GM19043 (cell line): ENCODE measurements around the gene NAXD.
A peak's percentile ranks its signal among the peaks of the same experiment; 100 is the strongest.
"Not testable (repeated sequence)": the region's sequence is repeated elsewhere in the genome, so short reads cannot be mapped to it uniquely, and the experiment has no call there.

ENCODE experiments used
- ATAC-seq: cut with Tn5 transposase; IDR thresholded peaks from one replicate; pipeline ENCODE4 v1.9.1; 2021; ENCODE audit warnings: low read depth; ENCODE audit not compliant: unreplicated experiment

Gene NAXD

DNA sequence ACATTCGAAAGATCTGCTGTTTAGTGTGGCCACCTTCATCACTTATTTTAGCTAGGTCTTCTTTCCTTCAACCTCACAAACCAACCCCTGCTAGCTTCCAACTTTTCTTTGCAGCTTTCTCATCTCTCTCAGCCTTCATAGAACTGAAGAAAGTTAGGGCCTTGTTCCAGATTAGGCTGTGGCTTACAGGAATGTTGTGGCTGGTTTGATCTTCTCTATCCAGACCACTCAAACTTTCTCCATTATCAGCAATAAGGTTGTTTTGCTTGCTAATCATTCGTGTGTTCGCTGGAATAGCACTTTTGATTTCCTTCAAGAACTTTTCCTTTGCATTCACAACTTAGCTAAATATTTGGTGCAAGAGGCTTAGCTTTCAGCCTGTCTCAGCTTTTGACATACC, 45.9 kb downstream of the NAXD start:
- ATAC-seq: no peak

- ATAC-seq: no peak
Observed at GRCh38 chr13:110662091-110662490, 46.7 kb downstream of the NAXD start.

DNA sequence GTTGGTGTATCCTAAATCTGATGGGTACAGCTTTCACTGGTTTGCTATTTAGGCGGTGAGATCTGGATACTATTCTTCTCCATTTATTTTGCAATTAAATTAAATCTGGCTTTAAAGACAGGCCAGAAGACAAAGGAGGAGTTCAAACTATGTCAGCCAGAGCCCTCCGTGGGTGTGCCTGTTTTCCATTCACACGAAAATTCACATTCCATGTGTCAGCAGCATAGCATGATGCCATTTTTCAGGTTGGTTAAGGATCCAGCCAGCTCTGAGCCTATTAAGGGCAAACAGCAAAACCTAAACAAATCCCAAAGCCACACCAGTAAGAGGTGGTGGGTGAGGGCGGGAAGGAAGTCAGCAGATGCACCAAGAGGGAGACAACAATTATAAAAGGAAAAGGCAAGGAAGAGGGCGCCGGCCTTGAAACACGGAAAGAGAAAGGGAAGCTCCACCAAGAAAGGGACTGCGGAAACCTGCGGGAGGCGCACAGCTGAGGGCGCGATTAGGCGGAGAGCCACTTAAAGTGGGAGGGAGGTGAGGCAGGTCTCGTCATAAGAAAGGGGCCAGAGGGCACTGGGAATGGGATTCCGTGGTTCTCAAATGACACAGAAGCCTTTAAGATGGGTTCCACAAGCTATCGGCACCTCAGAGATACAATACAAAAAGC, 47.6 kb downstream of the NAXD start:
- no peak for ATAC-seq

DNA sequence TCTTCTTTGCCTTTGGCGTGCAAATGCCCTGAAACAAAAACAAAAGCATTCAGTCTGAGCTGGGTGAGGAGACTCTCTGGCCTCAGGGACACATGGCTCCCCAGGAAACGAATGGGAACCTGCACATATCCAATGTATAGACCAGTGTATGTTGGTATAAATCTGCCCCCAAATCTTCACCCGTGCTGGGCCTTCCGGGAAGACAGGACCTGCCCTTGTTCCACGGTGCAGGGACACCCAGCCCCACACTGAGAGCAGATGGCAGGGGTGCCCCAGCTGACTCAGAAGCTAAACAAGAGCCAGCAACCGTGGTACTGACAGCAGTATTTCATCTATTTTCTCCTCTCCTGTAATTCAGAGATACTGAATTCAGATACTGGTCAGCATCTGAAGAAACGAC, 48.1 kb downstream of the NAXD start:
- ATAC-seq: no peak

GRCh38 chr13:110664041-110664440, 48.7 kb downstream of the NAXD start:
- ATAC-seq: no peak

- no peak for ATAC-seq
Observed at GRCh38 chr13:110664673-110665072, 49.3 kb downstream of the NAXD start.

DNA sequence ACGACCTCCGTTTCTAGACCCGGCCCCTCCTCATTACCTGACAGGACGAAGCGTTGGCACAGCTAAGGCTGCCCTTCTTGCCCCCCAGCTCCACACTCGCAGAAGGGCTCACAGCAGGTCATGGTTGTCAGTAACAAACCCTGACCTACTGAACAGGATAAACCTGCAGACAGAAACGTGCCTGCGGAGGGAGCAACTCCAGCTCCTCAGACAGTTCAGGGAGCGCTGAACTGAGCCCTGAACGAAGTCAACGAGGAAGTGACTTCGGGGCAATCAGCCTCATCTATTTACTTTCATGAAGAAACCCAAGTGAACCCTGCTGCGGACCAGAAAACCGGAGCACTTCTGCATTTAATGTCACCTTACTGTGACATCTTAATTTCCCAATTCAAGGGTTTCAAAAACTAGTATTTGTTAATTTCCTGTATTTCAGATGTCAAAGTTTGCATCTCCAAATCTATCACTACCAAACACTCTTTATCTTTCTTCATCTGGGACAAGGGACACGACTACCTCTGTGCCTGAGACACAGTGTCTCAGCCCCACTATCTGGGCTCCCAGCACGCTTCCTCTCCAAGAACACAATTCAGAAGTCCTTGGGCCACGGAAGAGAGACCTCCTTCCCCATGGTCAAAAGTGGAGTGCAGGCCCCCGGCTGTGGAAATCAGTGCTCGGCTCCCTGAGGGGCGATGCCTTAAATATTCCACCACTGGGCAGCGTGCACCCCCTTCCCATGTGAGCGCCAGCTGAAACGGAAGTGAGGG, 50.3 kb downstream of the NAXD start:
- ATAC-seq: no peak

- ATAC-seq: no peak
Observed at GRCh38 chr13:110666255-110666533, 50.8 kb downstream of the NAXD start.

DNA sequence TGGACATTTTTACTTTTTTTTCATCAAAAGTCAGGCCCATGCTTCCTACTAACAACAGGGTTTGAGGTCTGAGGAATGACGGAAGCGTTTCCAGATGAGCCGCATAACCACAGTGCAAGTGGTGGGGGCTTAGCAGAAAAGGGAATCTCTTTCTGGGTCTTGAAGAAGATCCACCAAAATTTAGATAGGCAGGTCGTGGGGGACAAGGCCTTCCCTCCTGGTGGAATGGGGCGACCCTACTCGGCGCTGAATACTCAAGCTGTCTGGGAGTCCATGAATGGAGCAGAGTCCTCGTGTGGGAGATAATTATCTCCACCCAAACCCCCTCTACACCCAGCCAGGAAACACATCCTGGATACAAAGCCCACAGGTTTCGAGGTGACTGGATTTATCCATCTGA, 53.7 kb downstream of the NAXD start:
- no peak for ATAC-seq

DNA sequence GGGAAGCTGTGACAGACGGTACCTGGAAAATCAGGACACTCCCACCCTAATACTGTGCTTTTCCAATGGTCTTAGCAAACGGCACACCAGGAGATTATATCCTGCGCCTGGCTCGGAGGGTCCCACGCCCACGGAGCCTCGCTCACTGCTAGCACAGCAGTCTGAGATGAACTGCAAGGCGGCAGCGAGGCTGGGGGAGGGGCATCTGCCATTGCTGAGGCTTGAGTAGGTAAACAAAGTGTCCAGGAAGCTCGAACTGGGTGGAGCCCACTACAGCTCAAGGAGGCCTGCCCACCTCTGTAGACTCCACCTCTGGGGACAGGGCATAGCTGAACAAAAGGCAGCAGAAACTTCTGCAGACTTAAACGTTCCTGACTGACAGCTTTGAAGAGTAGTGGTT, 54.5 kb downstream of the NAXD start:
- ATAC-seq: not testable (repeated sequence)

DNA sequence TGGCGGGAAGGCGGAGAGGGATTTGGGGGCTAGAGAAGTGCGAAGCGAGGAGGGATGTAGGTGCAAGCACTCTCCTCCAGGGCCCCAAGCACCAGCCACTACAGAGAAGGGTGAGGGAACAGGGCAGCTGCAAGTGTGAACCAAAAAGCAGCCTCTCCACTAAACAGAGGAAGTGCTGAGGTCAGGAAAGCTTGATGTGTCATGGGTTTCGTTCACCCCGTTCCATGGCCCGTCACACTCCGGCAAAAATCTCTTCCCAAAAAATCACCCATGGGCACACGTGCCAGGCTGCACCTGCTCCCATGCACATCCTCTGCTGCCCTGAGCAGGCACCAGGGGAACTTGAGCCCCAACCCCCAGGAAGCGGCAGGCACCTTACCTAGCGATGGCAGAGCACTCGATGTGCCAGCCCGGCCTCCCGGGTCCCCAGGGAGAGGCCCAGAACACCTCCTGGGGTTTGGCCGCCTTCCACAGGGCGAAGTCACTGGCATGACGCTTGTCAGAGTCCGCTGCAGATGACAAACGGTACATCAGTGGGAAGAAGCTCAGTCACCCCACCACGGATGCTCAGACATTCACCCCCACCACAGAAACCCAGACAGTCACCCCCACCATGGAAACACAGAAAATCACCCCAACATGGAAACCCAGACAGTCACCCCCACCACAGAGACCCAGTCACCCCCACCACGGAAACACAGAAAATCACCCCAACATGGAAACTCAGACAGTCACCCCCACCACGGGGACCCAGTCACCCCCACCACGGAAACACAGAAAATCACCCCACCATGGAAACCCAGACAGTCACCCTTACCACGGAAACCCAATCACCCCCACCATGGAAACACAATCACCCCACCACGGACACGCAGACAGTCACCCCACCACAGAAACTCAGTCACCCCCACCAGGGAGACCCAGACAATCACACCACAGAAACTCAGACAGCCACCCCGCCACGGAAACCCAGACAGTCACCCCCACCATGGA, 61.5 kb downstream of the NAXD start:
- peak; percentile 75 for ATAC-seq

DNA sequence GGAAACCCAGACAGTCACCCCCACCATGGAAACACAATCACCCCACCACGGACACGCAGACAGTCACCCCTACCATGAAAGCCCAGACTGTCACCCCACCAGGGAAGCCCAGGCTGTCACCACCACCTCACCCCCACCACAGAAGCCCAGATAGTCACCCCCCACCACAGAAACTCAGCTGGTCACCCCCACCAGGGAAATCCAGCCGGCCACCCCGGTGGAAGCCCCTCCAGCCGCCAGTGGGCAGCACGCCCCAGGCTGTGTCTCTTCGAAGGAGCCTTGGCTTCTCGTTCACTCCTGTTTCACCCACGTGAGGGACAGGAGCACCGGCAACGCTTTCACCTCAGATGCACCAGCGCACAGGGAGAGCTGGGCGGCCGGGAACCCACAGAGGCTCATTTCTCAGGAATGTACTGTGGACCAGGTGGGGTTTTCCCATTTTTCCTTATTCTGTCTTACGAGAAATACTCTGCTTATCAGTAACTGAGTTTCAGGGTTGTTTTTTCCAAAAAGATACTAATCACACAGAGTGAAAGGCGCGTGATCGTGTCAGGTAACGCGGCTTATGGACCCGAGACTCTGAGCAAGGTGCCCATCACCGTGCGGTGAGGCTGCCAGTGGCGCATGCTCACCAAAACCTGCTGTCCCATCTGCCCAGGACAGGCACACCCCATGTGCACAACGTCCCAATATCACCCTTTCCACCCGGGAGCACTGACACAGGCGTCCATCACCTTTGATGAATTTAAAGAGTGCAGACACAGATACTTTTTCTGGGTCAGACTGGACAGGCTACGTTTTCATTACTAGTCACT, 62.6 kb downstream of the NAXD start:
- ATAC-seq: no peak

GRCh38 chr13:110680852-110681251, 65.5 kb downstream of the NAXD start:
- no peak for ATAC-seq

- no peak for ATAC-seq
Observed at GRCh38 chr13:110681868-110682550, 66.7 kb downstream of the NAXD start.

GRCh38 chr13:110682746-110683145, 67.4 kb downstream of the NAXD start:
- ATAC-seq: no peak

GRCh38 chr13:110683203-110683883, 68.0 kb downstream of the NAXD start:
- no peak for ATAC-seq

- no peak for ATAC-seq
Observed at GRCh38 chr13:110683921-110684320, 68.6 kb downstream of the NAXD start.

- no peak for ATAC-seq
Observed at GRCh38 chr13:110684388-110685056, 69.2 kb downstream of the NAXD start.
